H9 (cell line): ENCODE measurements around the gene RIMS1. TPM values are rescaled to one million over a fixed set of nuclear protein-coding genes. Genes with fewer than 3 reads are reported as not detected.

Experiments used
- DNase-seq: peaks from one replicate; pipeline ENCODE4 v3.0.0-alpha.2; 2017
- H2AFZ ChIP-seq: one replicate; pipeline ENCODE4 v1.6.1; 2013; ENCODE audit warnings: mild to moderate bottlenecking, low read length, control low read depth, moderate library complexity
- H2AK5ac ChIP-seq: 2 replicates; pipeline ENCODE4 v1.6.1; 2013; ENCODE audit warnings: low read length, control low read depth, mixed read lengths; ENCODE audit not compliant: insufficient read length
- H2BK120ac ChIP-seq: one replicate; pipeline ENCODE4 v1.6.1; 2013; ENCODE audit warnings: low read depth, mild to moderate bottlenecking, low read length, control low read depth, inconsistent platforms; ENCODE audit not compliant: poor library complexity, severe bottlenecking
- H2BK12ac ChIP-seq: 2 replicates; pipeline ENCODE4 v1.6.1; 2013; ENCODE audit warnings: low read length, control low read depth, mixed read lengths, low read depth; ENCODE audit not compliant: insufficient read length
- H2BK15ac ChIP-seq: 2 replicates; pipeline ENCODE4 v1.6.1; 2013; ENCODE audit warnings: low read depth, low read length, control low read depth
- H2BK20ac ChIP-seq: one replicate; pipeline ENCODE4 v1.6.1; 2013; ENCODE audit warnings: low read depth, mild to moderate bottlenecking, low read length, control low read depth, inconsistent platforms; ENCODE audit not compliant: poor library complexity, severe bottlenecking
- H2BK5ac ChIP-seq: 2 replicates; pipeline ENCODE4 v1.6.1; 2013; ENCODE audit warnings: low read length, control low read depth, mixed read lengths; ENCODE audit not compliant: insufficient read length
- H3K14ac ChIP-seq: 2 replicates; pipeline ENCODE4 v1.6.1; 2013; ENCODE audit warnings: low read length, control low read depth; ENCODE audit not compliant: insufficient read depth
- H3K18ac ChIP-seq: 2 replicates; pipeline ENCODE4 v1.6.1; 2013; ENCODE audit warnings: low read depth, mild to moderate bottlenecking, mixed read lengths, low read length, control low read depth; ENCODE audit not compliant: insufficient read length
- H3K23ac ChIP-seq: 2 replicates; pipeline ENCODE4 v1.6.1; 2013; ENCODE audit warnings: low read length, control low read depth, mixed read lengths, low read depth; ENCODE audit not compliant: insufficient read length
- H3K23me2 ChIP-seq: 2 replicates; pipeline ENCODE4 v1.6.1; 2013; ENCODE audit warnings: low read depth, mild to moderate bottlenecking, mixed read lengths, low read length, control low read depth; ENCODE audit not compliant: insufficient read length, poor library complexity, severe bottlenecking
- H3K27ac ChIP-seq: 2 replicates; pipeline ENCODE4 v1.5.1; 2013; ENCODE audit warnings: low read length, control low read depth, mixed read lengths, low read depth; ENCODE audit not compliant: insufficient read length
- H3K27me3 ChIP-seq: 2 replicates; pipeline ENCODE4 v1.6.1; 2013; ENCODE audit warnings: low read length, control low read depth, inconsistent platforms; ENCODE audit not compliant: insufficient read depth
- H3K4ac ChIP-seq: 2 replicates; pipeline ENCODE4 v1.6.1; 2013; ENCODE audit warnings: low read depth, mild to moderate bottlenecking, control low read depth, inconsistent platforms, low read length, moderate library complexity
- H3K4me1 ChIP-seq: 2 replicates; pipeline ENCODE4 v1.6.1; 2013; ENCODE audit warnings: low read length, control low read depth, inconsistent platforms; ENCODE audit not compliant: insufficient read depth
- H3K4me2 ChIP-seq: 2 replicates; pipeline ENCODE4 v1.6.1; 2013; ENCODE audit warnings: low read length, control low read depth, mixed read lengths; ENCODE audit not compliant: insufficient read length, insufficient read depth
- H3K56ac ChIP-seq: 2 replicates; pipeline ENCODE4 v1.6.1; 2013; ENCODE audit warnings: low read depth, mild to moderate bottlenecking, mixed read lengths, low read length, control low read depth; ENCODE audit not compliant: insufficient read length
- H3K79me1 ChIP-seq: 2 replicates; pipeline ENCODE4 v1.6.1; 2013; ENCODE audit warnings: low read depth, mild to moderate bottlenecking, moderate library complexity, low read length, control low read depth, inconsistent platforms; ENCODE audit not compliant: insufficient read depth, poor library complexity, severe bottlenecking
- H3K79me2 ChIP-seq: 2 replicates; pipeline ENCODE4 v1.6.1; 2013; ENCODE audit warnings: low read length, control low read depth, inconsistent platforms; ENCODE audit not compliant: insufficient read depth
- H3K9ac ChIP-seq: 2 replicates; pipeline ENCODE4 v1.6.1; 2013; ENCODE audit warnings: low read length, control low read depth, mixed read lengths; ENCODE audit not compliant: insufficient read length; ENCODE audit errors: extremely low read depth
- H3K9me3 ChIP-seq: one replicate; pipeline ENCODE4 v1.6.1; 2013; ENCODE audit warnings: low read depth, low read length, inconsistent platforms; ENCODE audit not compliant: control insufficient read depth
- H3T11ph ChIP-seq: one replicate; pipeline ENCODE4 v1.6.1; 2013; ENCODE audit warnings: mild to moderate bottlenecking, low read length, control low read depth, inconsistent platforms
- H4K20me1 ChIP-seq: one replicate; pipeline ENCODE4 v1.6.1; 2013; ENCODE audit not compliant: control insufficient read depth, insufficient read length, insufficient read depth
- H4K5ac ChIP-seq: 2 replicates; pipeline ENCODE4 v1.6.1; 2013; ENCODE audit warnings: low read depth, mild to moderate bottlenecking, mixed read lengths, low read length, control low read depth; ENCODE audit not compliant: insufficient read length
- H4K8ac ChIP-seq: replicated peaks from 2 replicates; pipeline ENCODE4 v1.6.1; 2013; ENCODE audit warnings: low read length, control low read depth, mixed read lengths, low read depth; ENCODE audit not compliant: insufficient read length
- H4K91ac ChIP-seq: 2 replicates; pipeline ENCODE4 v1.6.1; 2013; ENCODE audit warnings: low read depth, mild to moderate bottlenecking, moderate library complexity, mixed read lengths, low read length, control low read depth; ENCODE audit not compliant: insufficient read length
- H3K27ac Mint-ChIP-seq, 3 experiments: 2 replicates in 2 of 3; 3 replicates in 1 of 3; pipeline ENCODE4 v1.8.0; 2020 to 2021; ENCODE audit warnings: mixed read lengths in 3 of 3, mild to moderate bottlenecking in 1 of 3, moderate library complexity in 1 of 3
- H3K27me3 Mint-ChIP-seq: 2 replicates; pipeline ENCODE4 v1.8.0; 2021; ENCODE audit warnings: low read depth, mild to moderate bottlenecking, moderate library complexity, mixed read lengths
- H3K36me3 Mint-ChIP-seq, 3 experiments: 2 replicates in 2 of 3; 3 replicates in 1 of 3; pipeline ENCODE4 v1.8.0; 2020 to 2021; ENCODE audit warnings: low read depth in 3 of 3, mixed read lengths in 3 of 3; ENCODE audit not compliant: insufficient read depth in 1 of 3
- H3K4me1 Mint-ChIP-seq, 2 experiments: 2 replicates each; pipeline ENCODE4 v1.8.0; 2020; ENCODE audit warnings: mixed read lengths in 2 of 2
- H3K4me3 Mint-ChIP-seq, 2 experiments: 2 replicates in 1 of 2; 3 replicates in 1 of 2; pipeline ENCODE4 v1.8.0; 2020 to 2021; ENCODE audit warnings: mild to moderate bottlenecking in 2 of 2, mixed read lengths in 2 of 2, moderate library complexity in 1 of 2
- H3K9me3 Mint-ChIP-seq, 2 experiments: 2 replicates in 1 of 2; 3 replicates in 1 of 2; pipeline ENCODE4 v1.8.0; 2020; ENCODE audit warnings: mild to moderate bottlenecking in 2 of 2, mixed read lengths in 2 of 2, moderate library complexity in 1 of 2
- WGBS: extraction: QIAGEN DNeasy Blood & Tissue Kit; methylation state at CpG from one replicate; pipeline ENCODE4 v1.1.7; 2013; ENCODE audit warnings: missing lambda C conversion rate, low lambda C conversion rate, mixed read lengths; ENCODE audit not compliant: insufficient read length; ENCODE audit errors: extremely low coverage; 5-methylcytosine and 5-hydroxymethylcytosine counted together
- total RNA-seq: library from RNA; stranded (reverse); gene quantifications from 2 replicates; pipeline ENCODE4 v1.2.1, GENCODE V29; 2021
- TF ChIP-seq, protein P1 (sequence below): fragments of 200-600 bp; sonication (generic); conservative IDR thresholded peaks from 3 replicates; pipeline ENCODE4 v1.8.0; 2021; ENCODE audit warnings: antibody characterized with exemption, mild to moderate bottlenecking

The RIMS1 gene
- total RNA-seq, 1 experiment from 2014 or later: 0.83 TPM

DNA sequence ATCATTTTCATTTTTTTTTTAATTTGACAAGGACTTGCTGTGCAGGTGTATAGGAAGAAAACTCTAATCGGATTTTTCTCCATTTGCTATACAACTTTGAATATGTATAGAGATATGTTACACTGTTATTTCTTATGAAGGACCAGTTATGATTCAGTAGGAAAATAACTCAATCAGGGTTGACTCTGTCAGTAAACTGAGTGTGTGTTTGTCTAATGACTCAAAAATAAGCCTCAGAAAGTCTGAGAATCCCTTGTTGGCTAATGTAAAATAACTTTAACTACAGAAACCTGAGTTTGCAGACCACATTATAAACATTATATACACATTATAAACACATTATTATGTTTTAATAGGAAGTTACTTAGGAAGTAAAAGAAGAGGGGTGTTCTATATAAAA is 352.6 kb downstream of the RIMS1 start:
- no peak overlapping the region for H3T11ph ChIP-seq
- no peak overlapping the region for H4K8ac ChIP-seq
- H3K14ac ChIP-seq: no peak overlapping the region
- H3K23me2 ChIP-seq: no peaks in the 10 kb centered on the region
- H2BK12ac ChIP-seq: no peak overlapping the region
- H2BK5ac ChIP-seq: no peak overlapping the region
- no peaks in the 10 kb centered on the region for H3K27me3 ChIP-seq
- Mint-ChIP-seq H3K4me1 (peaks cover 4 to 11% of the 10 kb centered on the region in 2 experiments; a peak in 2 of 4 replicates), H3K9me3 (no peaks in the 10 kb centered on the region), H3K27ac (no peak overlapping the region), H3K27me3 (no peaks in the 10 kb centered on the region), H3K4me3 (no peak overlapping the region), H3K36me3 (no peaks in the 10 kb centered on the region)
- no peak overlapping the region for H2BK120ac ChIP-seq
- H4K91ac ChIP-seq: no peak overlapping the region
- WGBS: no CpG with 5 or more reads among the region's 1 CpG
- no peak overlapping the region for H2AK5ac ChIP-seq
- peaks cover 3% of the 10 kb centered on the region; the same call in 1 of the 2 replicates for H3K4me1 ChIP-seq
- H3K56ac ChIP-seq: no peak overlapping the region
- TF ChIP-seq, protein P1, sequence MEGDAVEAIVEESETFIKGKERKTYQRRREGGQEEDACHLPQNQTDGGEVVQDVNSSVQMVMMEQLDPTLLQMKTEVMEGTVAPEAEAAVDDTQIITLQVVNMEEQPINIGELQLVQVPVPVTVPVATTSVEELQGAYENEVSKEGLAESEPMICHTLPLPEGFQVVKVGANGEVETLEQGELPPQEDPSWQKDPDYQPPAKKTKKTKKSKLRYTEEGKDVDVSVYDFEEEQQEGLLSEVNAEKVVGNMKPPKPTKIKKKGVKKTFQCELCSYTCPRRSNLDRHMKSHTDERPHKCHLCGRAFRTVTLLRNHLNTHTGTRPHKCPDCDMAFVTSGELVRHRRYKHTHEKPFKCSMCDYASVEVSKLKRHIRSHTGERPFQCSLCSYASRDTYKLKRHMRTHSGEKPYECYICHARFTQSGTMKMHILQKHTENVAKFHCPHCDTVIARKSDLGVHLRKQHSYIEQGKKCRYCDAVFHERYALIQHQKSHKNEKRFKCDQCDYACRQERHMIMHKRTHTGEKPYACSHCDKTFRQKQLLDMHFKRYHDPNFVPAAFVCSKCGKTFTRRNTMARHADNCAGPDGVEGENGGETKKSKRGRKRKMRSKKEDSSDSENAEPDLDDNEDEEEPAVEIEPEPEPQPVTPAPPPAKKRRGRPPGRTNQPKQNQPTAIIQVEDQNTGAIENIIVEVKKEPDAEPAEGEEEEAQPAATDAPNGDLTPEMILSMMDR: no peak
- H3K4ac ChIP-seq: no peak overlapping the region
- no peaks in the 10 kb centered on the region for H4K20me1 ChIP-seq
- H3K9me3 ChIP-seq: no peaks in the 10 kb centered on the region
- H4K5ac ChIP-seq: no peak overlapping the region
- no peak overlapping the region for H3K27ac ChIP-seq
- no peak for DNase-seq
- H3K18ac ChIP-seq: no peak overlapping the region
- H2BK15ac ChIP-seq: no peak overlapping the region
- no peak overlapping the region for H3K9ac ChIP-seq
- no peak overlapping the region for H3K4me2 ChIP-seq
- no peak overlapping the region for H2BK20ac ChIP-seq
- H3K23ac ChIP-seq: no peak overlapping the region
- H3K79me1 ChIP-seq: no peaks in the 10 kb centered on the region
- no peaks in the 10 kb centered on the region for H3K79me2 ChIP-seq
- no peak overlapping the region for H2AFZ ChIP-seq
